GM21381 (cell line): ENCODE data around the gene KCTD16.

Source experiments
- ATAC-seq: cut with Tn5 transposase; IDR thresholded peaks from one replicate; pipeline ENCODE4 v1.9.1; 2021; ENCODE audit warnings: mild to moderate bottlenecking, moderate library complexity; ENCODE audit not compliant: unreplicated experiment

The KCTD16 gene

GRCh38 chr5:144170276-144171024, at the start of gene KCTD16, which contains the start of gene YIPF5:
KCTD16 (plus strand) TSS chr5:144170873.
YIPF5 (minus strand) TSS chr5:144170659; CDS start chr5:144169955, 704 bp downstream.
- peak; percentile 99 for ATAC-seq

GRCh38 chr5:144121577-144121976, 49.1 kb upstream of the KCTD16 start:
- no peak for ATAC-seq

DNA sequence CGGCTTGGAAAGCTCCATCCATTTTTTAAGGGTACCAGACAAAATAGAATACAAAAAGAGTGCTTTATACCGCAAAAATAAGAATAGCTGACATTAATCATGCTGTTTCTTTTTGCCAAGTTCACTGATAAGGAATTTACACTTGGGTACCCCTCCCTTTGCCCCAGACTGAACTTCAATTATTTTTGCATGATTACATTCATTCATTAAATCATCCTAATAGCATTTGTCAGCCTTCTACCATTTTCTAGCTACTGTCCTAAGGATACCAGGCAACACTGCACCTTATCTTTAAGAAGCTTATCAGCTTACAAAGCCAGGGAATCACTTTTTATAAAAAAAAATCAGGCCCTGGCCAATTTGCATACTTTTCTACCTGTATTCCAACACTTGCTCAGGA, 48.6 kb upstream of the KCTD16 start:
- ATAC-seq = no peak

DNA sequence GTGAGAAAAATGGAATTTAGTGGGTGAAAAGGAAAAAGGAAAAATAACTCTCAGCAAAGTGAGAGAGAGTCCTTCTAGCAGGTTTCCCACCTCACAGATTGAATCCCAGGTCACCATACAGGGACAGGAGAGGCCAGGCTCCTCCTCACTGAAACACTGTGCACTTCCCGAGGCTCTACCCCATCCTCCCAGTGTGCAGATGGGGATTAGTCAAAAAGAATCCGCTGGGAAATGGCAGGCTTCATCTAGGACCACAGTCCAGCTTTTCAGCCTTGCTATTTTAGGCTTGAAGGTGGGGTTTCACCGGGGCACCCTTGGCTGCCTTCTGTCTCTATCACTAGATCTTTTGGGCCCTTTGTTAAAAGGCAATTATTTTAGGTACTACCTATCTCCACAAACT, 48.0 kb upstream of the KCTD16 start:
- ATAC-seq = no peak

DNA sequence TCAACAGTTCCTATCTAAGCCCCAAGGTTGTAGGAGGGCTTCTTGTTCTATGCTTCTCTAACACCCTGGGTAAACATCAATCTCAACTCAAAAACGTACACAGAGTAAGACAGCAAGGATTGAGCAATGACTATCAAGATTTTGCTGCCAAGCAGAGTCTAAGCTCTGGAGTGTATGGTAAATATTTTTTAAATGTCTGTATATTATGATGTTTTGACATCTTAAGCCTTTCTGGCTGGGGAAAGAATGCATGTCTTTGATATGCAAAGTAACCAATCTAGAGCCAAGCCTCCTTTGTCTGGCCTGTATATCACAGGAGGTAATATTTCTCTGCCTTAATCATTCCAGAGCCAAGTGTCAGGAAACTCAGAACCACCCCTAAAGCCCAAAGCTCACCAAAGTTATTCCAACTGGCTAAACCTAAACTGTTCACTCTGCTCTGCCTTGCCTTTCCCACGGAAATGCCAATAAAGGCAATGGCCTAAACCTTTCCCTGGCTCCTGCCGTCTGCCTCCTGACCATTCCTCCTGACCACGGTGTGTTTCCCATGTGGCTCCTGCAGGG, 45.4 kb upstream of the KCTD16 start:
- ATAC-seq = no peak

- ATAC-seq = no peak
Measured at GRCh38 chr5:144126707-144127106, 44.0 kb upstream of the KCTD16 start.

DNA sequence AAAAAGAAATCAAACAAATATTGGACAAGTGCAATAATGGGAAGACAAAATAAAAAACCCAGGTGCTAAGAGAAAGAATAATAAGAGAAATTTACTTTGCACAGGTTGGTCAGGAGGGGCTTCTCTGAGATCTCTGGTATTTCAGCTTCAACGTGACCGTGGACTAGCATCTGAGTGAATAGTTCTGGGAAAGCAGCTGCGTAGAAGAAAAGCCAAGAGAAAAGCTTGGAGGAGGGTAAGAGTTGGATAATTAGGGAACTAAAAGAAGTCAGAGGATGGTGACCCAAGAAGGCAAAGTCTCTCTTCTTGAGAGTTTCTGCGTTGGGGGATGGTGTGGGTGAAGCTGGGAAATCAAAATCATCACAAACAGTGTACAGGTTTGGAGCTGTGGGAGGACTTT, 41.8 kb upstream of the KCTD16 start:
- no peak for ATAC-seq

DNA sequence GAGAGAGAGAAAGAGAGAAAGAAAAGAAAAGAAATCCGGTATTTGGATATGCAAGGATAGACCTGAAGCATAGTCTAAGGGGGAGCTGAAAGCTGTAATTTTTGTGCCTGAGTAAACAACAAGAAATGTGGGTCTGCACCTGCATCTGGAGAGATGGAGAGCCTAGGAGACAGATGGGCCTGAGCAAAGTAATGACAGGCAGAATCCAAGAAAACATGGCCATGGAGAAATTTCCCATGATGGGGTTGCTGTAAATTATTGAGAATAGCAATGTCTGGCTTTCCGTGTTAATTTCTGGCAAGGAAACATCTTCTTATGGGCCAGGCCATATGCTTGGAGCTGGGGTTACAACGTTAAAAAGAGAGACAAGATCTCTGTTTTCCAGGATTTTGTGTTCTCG, 40.4 kb upstream of the KCTD16 start:
- ATAC-seq = no peak

- ATAC-seq = no peak
Measured at GRCh38 chr5:144131261-144131660, 39.4 kb upstream of the KCTD16 start.

DNA sequence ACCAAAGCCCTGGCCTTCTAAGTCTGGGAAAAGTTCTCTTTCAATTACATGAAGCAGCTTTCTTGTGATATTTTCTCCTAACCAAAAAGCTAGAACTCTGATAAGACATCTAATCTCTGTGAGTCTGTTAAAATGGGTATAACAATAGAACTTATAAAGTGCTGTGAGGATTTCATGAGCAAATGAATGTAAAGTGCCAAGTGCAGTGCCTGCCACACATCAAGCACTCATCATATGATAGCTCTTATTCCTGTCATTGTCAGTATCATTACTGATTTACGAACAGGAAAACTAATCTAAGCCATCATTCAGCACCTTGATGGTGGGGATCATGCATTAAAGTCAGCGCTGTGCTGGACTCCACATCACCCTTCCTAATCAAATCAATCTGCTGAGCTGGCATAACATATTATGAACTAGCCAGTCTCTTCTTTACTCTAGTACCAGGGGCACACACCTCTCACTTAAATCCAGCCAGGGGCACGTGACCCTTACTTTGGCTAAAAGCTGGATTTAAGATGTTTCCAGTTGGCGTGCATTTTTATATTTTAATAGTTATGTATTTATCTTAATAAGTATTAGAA, 37.5 kb upstream of the KCTD16 start:
- no peak for ATAC-seq

DNA sequence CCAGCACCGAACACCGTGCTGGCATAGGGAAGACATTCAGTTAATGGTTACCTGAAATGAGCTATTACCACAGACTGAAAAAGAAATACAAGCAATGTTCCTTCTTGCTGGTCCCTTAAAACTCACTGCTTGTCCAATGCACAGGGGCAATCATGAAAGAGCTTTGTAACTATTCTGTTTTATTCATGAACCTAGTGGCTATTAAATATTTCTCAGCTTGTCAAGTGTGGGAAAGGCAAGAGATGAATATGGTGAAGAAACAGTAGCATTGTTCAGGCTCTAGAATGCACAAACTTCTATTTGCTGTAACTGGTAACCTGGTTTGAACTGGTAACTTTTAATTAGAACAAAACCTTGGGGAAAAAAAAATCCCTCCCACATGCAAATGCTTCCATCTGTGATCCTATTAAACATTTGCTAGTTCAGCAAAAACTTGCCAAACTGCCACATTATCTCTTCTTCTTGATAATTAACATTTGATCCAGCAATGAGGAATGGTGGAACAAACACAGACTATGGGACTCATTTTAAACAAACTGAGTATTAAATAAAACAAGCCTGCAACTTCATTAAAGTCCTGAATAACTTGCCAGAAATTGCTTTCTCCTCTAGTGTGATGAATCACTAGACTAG, 36.4 kb upstream of the KCTD16 start:
- ATAC-seq = no peak

DNA sequence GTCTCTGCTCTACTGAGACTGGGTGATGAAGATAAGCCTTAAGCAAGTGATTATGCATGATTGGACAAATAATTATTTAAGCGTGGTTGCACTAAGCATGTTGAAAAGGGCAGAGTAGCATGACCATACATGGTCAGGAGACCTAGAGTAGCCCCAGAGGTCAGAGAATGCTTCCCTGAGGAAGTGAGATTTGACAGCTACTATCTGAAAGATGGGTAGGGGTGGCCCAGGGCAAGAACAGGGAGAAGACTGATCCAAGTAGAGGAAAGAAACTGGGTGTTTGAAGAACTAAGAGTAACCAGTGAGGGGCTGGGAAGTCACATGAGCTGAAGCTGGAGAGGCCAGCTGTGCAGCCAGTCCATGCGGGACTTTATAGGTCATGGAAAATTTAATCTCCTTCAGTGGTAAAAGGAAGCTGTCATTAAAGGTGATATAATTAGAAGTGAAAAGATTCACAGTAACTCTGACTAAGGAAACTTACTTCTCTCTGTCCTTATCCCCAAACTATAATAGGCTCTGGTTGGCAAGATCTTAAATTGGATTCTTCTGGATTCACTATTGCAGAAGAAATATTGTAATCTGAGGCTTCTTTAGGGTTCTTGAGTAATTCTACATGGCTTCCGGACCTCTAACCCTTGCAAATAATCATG, 35.4 kb upstream of the KCTD16 start:
- no peak for ATAC-seq

- ATAC-seq = no peak
Measured at GRCh38 chr5:144139586-144139985, 31.1 kb upstream of the KCTD16 start.

DNA sequence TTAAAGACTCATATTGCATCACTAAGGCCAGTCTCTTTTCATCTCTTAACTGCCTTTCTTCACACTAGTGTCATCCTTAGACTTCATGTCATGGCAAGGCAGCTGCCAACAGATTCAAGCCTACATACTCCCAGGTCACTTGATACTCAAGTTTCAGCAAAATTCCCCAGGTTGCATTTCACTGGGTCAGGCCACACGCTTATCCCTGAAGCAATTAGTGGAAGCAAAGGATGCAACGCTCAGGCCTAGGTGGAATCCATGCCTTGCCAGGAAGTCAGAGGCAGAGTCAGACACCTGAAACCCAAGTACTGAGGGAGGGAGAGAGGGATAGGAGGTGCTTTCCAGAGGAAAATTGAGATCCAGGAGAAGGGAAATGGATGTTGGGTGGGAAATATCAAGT, 29.1 kb upstream of the KCTD16 start:
- ATAC-seq = no peak

DNA sequence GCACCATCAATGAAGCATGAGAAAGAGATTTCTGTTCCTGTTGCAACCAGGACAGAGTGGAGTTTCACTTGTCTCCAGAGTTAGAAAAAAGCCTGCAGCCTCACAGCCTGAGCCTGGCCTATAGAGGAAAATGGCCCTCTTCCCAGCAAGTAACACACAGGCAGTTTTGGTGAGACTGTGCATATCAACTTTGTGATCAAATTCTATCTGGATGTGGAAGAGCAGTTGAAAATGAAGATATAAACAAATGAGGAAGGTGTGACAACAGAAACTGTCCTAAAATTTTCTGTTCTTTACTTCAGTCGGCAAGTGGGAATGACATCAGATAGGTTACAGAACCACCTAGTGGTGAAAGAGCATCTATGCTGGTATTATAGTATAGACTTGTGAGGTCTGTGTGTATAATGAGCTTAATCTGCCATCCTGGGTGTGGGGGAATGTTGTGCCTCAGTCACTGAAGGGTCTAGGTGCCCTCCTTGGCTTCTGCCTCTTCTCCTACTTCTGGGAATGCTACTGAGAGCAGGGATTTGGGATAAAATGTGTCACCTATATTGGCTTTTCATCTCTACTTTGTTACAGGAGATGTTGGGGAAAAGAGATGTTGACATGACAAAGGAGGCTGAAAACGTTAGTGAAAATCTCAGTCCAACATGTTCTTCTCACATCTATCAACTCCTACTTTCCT, 28.4 kb upstream of the KCTD16 start:
- peak; percentile 97 for ATAC-seq

- no peak for ATAC-seq
Measured at GRCh38 chr5:144142824-144143162, 27.9 kb upstream of the KCTD16 start.

DNA sequence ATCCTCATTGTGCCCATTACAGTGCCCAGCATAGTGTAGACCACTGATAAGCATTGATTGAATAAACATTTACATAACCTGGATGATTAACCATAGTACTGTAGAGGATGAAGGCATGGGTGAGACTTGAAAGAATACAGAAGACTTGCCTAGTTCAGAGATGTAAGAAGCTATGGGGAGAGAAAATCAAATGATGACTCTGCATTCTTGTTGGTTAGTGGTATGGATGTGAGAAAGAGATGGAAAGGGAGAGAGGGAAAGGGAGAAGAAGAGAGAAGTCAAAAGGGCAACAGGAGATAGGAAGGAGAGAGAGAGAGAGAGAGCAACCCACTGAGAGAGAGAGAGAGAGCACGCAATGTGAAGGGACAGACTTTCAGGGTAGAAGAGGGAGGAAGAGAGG, 27.0 kb upstream of the KCTD16 start:
- ATAC-seq = no peak

- ATAC-seq = no peak
Measured at GRCh38 chr5:144144956-144145751, 25.5 kb upstream of the KCTD16 start.

DNA sequence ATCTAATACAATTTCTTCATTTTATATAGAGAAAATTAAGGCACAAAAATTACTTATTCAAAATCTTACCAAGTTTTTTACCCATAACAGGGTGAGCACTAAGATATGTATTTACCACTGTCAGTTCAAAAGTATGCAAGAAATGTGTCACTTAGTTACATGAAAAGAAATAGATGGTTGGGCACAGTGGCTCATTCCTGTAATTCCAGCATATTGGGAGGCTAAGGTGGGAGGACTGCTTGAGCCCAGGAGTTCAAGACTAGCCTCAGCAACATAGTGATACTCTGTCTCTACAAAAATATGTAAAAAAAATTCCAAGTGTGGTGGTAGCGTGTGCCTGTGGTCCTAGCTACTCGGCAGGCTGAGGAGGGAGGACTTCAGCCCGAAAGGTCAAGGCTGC, 19.6 kb upstream of the KCTD16 start:
- ATAC-seq = no peak

DNA sequence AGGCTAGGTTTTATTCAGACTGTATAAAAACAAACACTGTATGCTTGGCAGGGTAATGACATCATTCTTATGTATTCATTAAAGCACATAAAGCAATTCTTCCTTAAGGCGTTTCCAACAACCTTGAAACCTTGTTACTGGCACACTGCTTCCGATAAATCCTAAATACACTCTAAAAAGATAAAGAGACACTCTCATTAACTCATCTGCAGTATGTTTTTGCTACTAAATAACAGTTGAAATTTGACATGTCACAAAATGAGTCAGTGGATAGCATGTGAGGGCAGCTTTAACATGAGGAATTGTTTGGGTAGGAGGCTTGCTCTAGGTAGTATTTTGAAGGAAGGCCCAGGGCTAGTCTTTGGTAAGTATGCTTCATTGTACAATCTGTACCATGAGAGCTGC, 13.9 kb upstream of the KCTD16 start:
- no peak for ATAC-seq
